Measurements from ENCODE around the gene NPAS3.

NPAS3 gene

DNA sequence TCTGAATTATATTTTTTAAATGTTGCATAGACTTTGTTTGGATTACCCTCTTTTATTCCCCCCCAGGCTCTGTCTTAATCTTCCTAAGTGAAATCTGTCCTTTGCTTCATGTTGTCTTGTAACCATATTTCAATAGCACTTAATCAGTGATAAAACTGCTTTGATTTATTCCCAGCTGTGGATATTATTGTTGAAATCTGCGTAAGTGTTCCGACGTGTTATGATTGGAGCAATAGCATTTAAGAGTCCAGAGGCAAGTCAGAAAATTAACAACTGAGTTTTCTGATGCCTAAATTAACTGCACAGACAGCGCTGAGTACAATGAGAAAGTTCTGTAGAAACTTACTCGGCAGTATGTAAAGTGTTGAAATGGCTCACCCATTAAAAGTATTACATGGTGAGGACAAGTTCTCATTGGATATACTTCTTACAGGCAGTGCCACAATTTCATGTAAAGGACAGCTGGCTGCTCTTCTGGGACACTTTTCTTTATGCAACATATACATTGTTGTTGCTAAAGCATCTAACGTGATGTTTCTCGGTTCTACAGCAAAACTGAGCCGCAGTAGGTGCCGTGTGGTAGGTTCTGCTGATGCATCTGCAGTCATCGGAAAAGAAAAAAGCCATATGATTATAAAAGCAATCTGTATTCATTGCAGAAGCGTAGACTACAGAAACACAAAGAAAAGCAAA, 511.2 kb downstream of the NPAS3 start:
- Histone ChIP-seq H3K9ac (ENCODE audit: low read depth, low read length) (no peak overlapping the region), H3K27me3 (ENCODE audit: insufficient read depth, low read length, poor library complexity) (no peaks in the 10 kb centered on the region), H3K27ac (ENCODE audit: low read length) (no peak overlapping the region), H3K79me2 (ENCODE audit: insufficient read depth, low read length) (no peaks in the 10 kb centered on the region), H3K4me3 (ENCODE audit: low read depth in 1 of 2, low read length in 2 of 2) (no peak overlapping the region), H4K20me1 (ENCODE audit: insufficient read depth, low read length) (no peaks in the 10 kb centered on the region), H2AFZ (ENCODE audit: low read depth, low read length) (no peak overlapping the region), H3K4me1 (ENCODE audit: insufficient read depth, low read length) (peaks cover 3% of the 10 kb centered on the region; the same call in 1 of the 2 replicates), H3K36me3 (ENCODE audit: insufficient read depth, low read length) (no peaks in the 10 kb centered on the region), H3K9me3 (ENCODE audit: insufficient read depth, low read length, severe bottlenecking) (no peaks in the 10 kb centered on the region), H3K4me2 (ENCODE audit: insufficient read depth, low read length) (no peak overlapping the region)
- TF ChIP-seq EZH2 (IDR thresholded peaks at IDR 0.05; ENCODE audit: borderline replicate concordance, low read depth, low read length, severe bottlenecking) = no peak
- TF ChIP-seq, protein P1, sequence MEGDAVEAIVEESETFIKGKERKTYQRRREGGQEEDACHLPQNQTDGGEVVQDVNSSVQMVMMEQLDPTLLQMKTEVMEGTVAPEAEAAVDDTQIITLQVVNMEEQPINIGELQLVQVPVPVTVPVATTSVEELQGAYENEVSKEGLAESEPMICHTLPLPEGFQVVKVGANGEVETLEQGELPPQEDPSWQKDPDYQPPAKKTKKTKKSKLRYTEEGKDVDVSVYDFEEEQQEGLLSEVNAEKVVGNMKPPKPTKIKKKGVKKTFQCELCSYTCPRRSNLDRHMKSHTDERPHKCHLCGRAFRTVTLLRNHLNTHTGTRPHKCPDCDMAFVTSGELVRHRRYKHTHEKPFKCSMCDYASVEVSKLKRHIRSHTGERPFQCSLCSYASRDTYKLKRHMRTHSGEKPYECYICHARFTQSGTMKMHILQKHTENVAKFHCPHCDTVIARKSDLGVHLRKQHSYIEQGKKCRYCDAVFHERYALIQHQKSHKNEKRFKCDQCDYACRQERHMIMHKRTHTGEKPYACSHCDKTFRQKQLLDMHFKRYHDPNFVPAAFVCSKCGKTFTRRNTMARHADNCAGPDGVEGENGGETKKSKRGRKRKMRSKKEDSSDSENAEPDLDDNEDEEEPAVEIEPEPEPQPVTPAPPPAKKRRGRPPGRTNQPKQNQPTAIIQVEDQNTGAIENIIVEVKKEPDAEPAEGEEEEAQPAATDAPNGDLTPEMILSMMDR (IDR thresholded peaks at IDR 0.05; ENCODE audit: borderline replicate concordance, extremely low read depth, low read length, poor library complexity, severe bottlenecking) = no peak
- ATAC-seq (ENCODE audit: insufficient read depth, low read depth) = no peak
- no peak for DNase-seq

DNA sequence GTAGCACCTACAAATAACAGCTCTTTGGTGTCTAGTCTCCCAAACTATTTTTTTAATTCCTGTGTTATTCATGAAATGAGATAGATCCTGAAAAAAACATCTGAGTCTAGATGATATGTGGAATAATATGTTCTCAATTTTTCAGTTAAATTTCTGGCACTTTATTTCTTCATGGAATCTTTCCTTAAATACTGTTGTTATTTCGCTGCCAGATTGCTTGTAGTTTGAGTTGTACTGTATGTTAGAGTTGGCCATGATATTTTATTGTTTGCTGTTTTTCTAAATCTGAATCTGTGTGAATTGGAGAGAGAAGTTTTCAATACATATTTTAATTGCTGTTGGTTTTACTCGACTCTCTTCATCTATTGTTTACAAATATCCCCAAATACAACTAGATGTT, 511.7 kb downstream of the NPAS3 start:
- no peak for ATAC-seq (ENCODE audit: insufficient read depth, low read depth)
- TF ChIP-seq, protein P1 (IDR thresholded peaks at IDR 0.05; ENCODE audit: borderline replicate concordance, extremely low read depth, low read length, poor library complexity, severe bottlenecking) = no peak
- no peak for TF ChIP-seq EZH2 (IDR thresholded peaks at IDR 0.05; ENCODE audit: borderline replicate concordance, low read depth, low read length, severe bottlenecking)
- no peaks in the 10 kb centered on the region for H3K79me2 ChIP-seq (ENCODE audit: insufficient read depth, low read length)

DNA sequence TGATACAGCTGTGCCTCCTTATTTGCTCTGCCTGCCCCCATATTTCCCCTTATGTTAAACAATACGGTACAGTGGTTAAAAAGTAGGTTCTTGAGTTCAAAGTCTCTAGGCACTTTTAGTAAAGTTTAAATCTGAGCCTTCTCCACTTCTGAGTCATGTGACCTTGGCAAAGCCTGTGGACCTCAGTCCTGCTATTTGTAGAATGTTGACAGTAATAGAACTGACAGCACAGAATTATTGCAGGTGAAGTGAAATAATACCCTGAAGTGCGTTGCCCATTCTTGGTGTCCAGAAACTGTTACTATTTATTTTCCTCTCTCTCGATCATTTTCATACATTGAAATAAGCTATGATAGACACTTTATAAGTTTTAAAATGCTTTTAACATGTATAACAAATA, 512.5 kb downstream of the NPAS3 start:
- no peak for DNase-seq
- no peaks in the 10 kb centered on the region for H3K27me3 ChIP-seq (ENCODE audit: insufficient read depth, low read length, poor library complexity)
- no peak overlapping the region for H3K9ac ChIP-seq (ENCODE audit: low read depth, low read length)
- H3K9me3 ChIP-seq (ENCODE audit: insufficient read depth, low read length, severe bottlenecking) = no peaks in the 10 kb centered on the region
- no peak for ATAC-seq (ENCODE audit: insufficient read depth, low read depth)
- no peaks in the 10 kb centered on the region for H3K36me3 ChIP-seq (ENCODE audit: insufficient read depth, low read length)
- H2AFZ ChIP-seq (ENCODE audit: low read depth, low read length) = no peak overlapping the region
- H3K4me3 ChIP-seq (ENCODE audit: low read depth in 1 of 2, low read length in 2 of 2) = no peak overlapping the region
- no peaks in the 10 kb centered on the region for H3K79me2 ChIP-seq (ENCODE audit: insufficient read depth, low read length)
- H3K4me1 ChIP-seq (ENCODE audit: insufficient read depth, low read length) = peaks cover 3% of the 10 kb centered on the region; the same call in 1 of the 2 replicates
- TF ChIP-seq EZH2 (IDR thresholded peaks at IDR 0.05; ENCODE audit: borderline replicate concordance, low read depth, low read length, severe bottlenecking) = no peak
- TF ChIP-seq, protein P1 (IDR thresholded peaks at IDR 0.05; ENCODE audit: borderline replicate concordance, extremely low read depth, low read length, poor library complexity, severe bottlenecking) = no peak
- H4K20me1 ChIP-seq (ENCODE audit: insufficient read depth, low read length) = no peaks in the 10 kb centered on the region
- H3K27ac ChIP-seq (ENCODE audit: low read length) = no peak overlapping the region
- no peak overlapping the region for H3K4me2 ChIP-seq (ENCODE audit: insufficient read depth, low read length)

More for the DNA sequence above, 511.7 kb downstream of the NPAS3 start:
- Histone ChIP-seq H3K27me3 (ENCODE audit: insufficient read depth, low read length, poor library complexity) (no peaks in the 10 kb centered on the region), H3K4me1 (ENCODE audit: insufficient read depth, low read length) (peaks cover 3% of the 10 kb centered on the region; the same call in 1 of the 2 replicates), H3K9ac (ENCODE audit: low read depth, low read length) (no peak overlapping the region), H3K36me3 (ENCODE audit: insufficient read depth, low read length) (no peaks in the 10 kb centered on the region), H3K9me3 (ENCODE audit: insufficient read depth, low read length, severe bottlenecking) (no peaks in the 10 kb centered on the region), H3K4me2 (ENCODE audit: insufficient read depth, low read length) (no peak overlapping the region), H4K20me1 (ENCODE audit: insufficient read depth, low read length) (no peaks in the 10 kb centered on the region), H3K27ac (ENCODE audit: low read length) (no peak overlapping the region), H3K4me3 (ENCODE audit: low read depth in 1 of 2, low read length in 2 of 2) (no peak overlapping the region), H2AFZ (ENCODE audit: low read depth, low read length) (no peak overlapping the region)
- no peak for DNase-seq

All from DND-41 (cell line).